ENCODE measurements around the gene PLXNA3. TPM values are rescaled to one million over a fixed set of nuclear protein-coding genes. Genes with fewer than 3 reads are reported as not detected.
A peak's percentile ranks its signal among the peaks of the same experiment; 100 is the strongest.

The PLXNA3 gene
- total RNA-seq, 1 donor from 2014 or later, result 4.3 TPM

GRCh38 chrX:154443479-154443910 is 14.6 kb upstream of the PLXNA3 start:
- Mint-ChIP-seq H3K27ac (no peak overlapping the region), H3K36me3 (peaks cover 6% of the 10 kb centered on the region), H3K4me3 (peak overlapping the region; percentile 83), H3K27me3 (ENCODE audit: insufficient read depth, low read depth) (peaks cover 10% of the 10 kb centered on the region), H3K9me3 (peaks cover 18% of the 10 kb centered on the region), H3K4me1 (peaks cover 6% of the 10 kb centered on the region)
- Histone ChIP-seq H3K4me3 (peak overlapping the region; percentile 64), H3K79me2 (ENCODE audit: low read depth) (peaks cover 35% of the 10 kb centered on the region), H3K9ac (no peak overlapping the region), H3K4me1 (no peaks in the 10 kb centered on the region), H3F3A (ENCODE audit: low read depth) (peaks cover 11% of the 10 kb centered on the region), H3K4me2 (peak overlapping the region; percentile 78), H3K9me3 (ENCODE audit: low read depth) (no peaks in the 10 kb centered on the region), H3K27me3 (no peaks in the 10 kb centered on the region), H2AFZ (replicated peaks) (no peak overlapping the region), H4K20me1 (ENCODE audit: low read depth) (peaks cover 41% of the 10 kb centered on the region), H3K27ac (no peak overlapping the region), H3K36me3 (no peaks in the 10 kb centered on the region)
- DNase-seq (ENCODE audit: low spot score), result peak; percentile 57
- no peak for TF ChIP-seq EZH2 (IDR thresholded peaks at IDR 0.05)
- TF ChIP-seq CTCF (IDR thresholded peaks at IDR 0.05), result no peak

GRCh38 chrX:154443992-154444754 is 13.9 kb upstream of the PLXNA3 start, which contains the start of gene FAM50A:
Gene FAM50A, plus strand, starts transcription at chrX:154444141. Its CDS starts 95 bp downstream, at chrX:154444236.
- Histone ChIP-seq H3K27me3 (no peaks in the 10 kb centered on the region), H3K9ac (no peak within 1 kb of the TSS), H2AFZ (replicated peaks) (peak within 1 kb of the TSS; percentile 22), H3F3A (ENCODE audit: low read depth) (peaks cover 11% of the 10 kb centered on the region), H3K27ac (no peak within 1 kb of the TSS), H3K79me2 (ENCODE audit: low read depth) (peaks cover 28% of the 10 kb centered on the region), H3K4me2 (peak within 1 kb of the TSS; percentile 86), H3K9me3 (ENCODE audit: low read depth) (no peaks in the 10 kb centered on the region), H4K20me1 (ENCODE audit: low read depth) (peaks cover 34% of the 10 kb centered on the region), H3K4me3 (peak within 1 kb of the TSS; percentile 64), H3K4me1 (no peaks in the 10 kb centered on the region), H3K36me3 (no peaks in the 10 kb centered on the region)
- peak; percentile 86 for DNase-seq (ENCODE audit: low spot score)
- peaks cover 16% of the 10 kb centered on the region for H3K9me3 Mint-ChIP-seq
- TF ChIP-seq EZH2phosphoT487 (IDR thresholded peaks at IDR 0.05) (no peak), EZH2 (IDR thresholded peaks at IDR 0.05) (no peak), CTCF (IDR thresholded peaks at IDR 0.05) (no peak)
- H3K4me3 Mint-ChIP-seq, result peak within 1 kb of the TSS; percentile 83
- peaks cover 12% of the 10 kb centered on the region for H3K27me3 Mint-ChIP-seq (ENCODE audit: insufficient read depth, low read depth)
- H3K27ac Mint-ChIP-seq, result no peak within 1 kb of the TSS
- peaks cover 7% of the 10 kb centered on the region for H3K36me3 Mint-ChIP-seq
- peaks cover 6% of the 10 kb centered on the region for H3K4me1 Mint-ChIP-seq

- H3K4me1 Mint-ChIP-seq, result peaks cover 6% of the 10 kb centered on the region
- TF ChIP-seq EZH2 (IDR thresholded peaks at IDR 0.05), result no peak
- no peak for TF ChIP-seq EZH2phosphoT487 (IDR thresholded peaks at IDR 0.05)
- no peak for TF ChIP-seq CTCF (IDR thresholded peaks at IDR 0.05)
- peaks cover 13% of the 10 kb centered on the region for H3K27me3 Mint-ChIP-seq (ENCODE audit: insufficient read depth, low read depth)
- H3K27me3 ChIP-seq, result no peaks in the 10 kb centered on the region
- peak overlapping the region; percentile 86 for H3K4me2 ChIP-seq
- H3K4me3 Mint-ChIP-seq, result peak overlapping the region; percentile 30
- H3K9me3 Mint-ChIP-seq, result peaks cover 16% of the 10 kb centered on the region
- H3F3A ChIP-seq (ENCODE audit: low read depth), result peaks cover 11% of the 10 kb centered on the region
- no peak overlapping the region for H2AFZ ChIP-seq (replicated peaks)
- H3K79me2 ChIP-seq (ENCODE audit: low read depth), result peaks cover 22% of the 10 kb centered on the region
- no peaks in the 10 kb centered on the region for H3K36me3 ChIP-seq
- no peak overlapping the region for H3K9ac ChIP-seq
- no peaks in the 10 kb centered on the region for H3K4me1 ChIP-seq
- peaks cover 28% of the 10 kb centered on the region for H4K20me1 ChIP-seq (ENCODE audit: low read depth)
- H3K27ac ChIP-seq, result no peak overlapping the region
- H3K4me3 ChIP-seq, result peak overlapping the region; percentile 64
- DNase-seq (ENCODE audit: low spot score), result no peak
- peaks cover 7% of the 10 kb centered on the region for H3K36me3 Mint-ChIP-seq
- no peaks in the 10 kb centered on the region for H3K9me3 ChIP-seq (ENCODE audit: low read depth)
- no peak overlapping the region for H3K27ac Mint-ChIP-seq
These were observed 13.3 kb upstream of the PLXNA3 start for GRCh38 chrX:154444755-154445246.

Data from neural progenitor cell (in vitro differentiated cells).